ENCODE results near the gene ITSN1.
A peak's percentile ranks its signal among the peaks of the same experiment; 100 is the strongest.
"Not testable (repeated sequence)": the region's sequence is repeated elsewhere in the genome, so short reads cannot be mapped to it uniquely, and the experiment has no call there.

ITSN1 gene

DNA sequence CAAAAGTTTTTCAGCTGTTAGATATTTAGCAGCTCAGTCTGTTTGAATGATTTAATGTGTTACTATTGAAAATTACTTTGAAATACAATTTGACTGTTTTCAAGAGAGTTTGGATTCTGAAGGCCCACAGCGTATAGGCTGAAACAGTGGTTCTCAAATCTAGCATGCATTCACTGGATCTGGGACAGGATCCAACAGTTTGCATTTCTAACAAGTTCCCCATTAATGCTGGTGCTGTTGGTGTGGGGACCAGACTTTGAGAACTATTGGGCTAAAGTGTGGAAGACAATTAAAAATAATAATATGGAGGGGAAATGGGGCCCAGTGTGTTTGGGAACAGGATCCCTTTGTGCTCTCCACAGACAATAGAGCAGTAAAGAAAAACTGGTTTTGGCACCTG is 31.9 kb downstream of the ITSN1 start:
- H3K36me3 ChIP-seq (ENCODE audit: insufficient read depth, low read length), result no peaks in the 10 kb centered on the region
- no peak overlapping the region for H2AFZ ChIP-seq (ENCODE audit: low read depth, low read length)
- H3K4me3 ChIP-seq (ENCODE audit: low read length), result no peak overlapping the region
- peaks cover 3% of the 10 kb centered on the region for H3K4me1 ChIP-seq (ENCODE audit: insufficient read depth, low read length)
- H3K27me3 ChIP-seq (ENCODE audit: insufficient read depth, low read length), result no peaks in the 10 kb centered on the region
- no peaks in the 10 kb centered on the region for H3K9me3 ChIP-seq (ENCODE audit: low read length)

GRCh38 chr21:33676666-33677065 is 34.4 kb downstream of the ITSN1 start:
- H2AFZ ChIP-seq (ENCODE audit: low read depth, low read length); H3K36me3 ChIP-seq (ENCODE audit: insufficient read depth, low read length): not testable (repeated sequence)

GRCh38 chr21:33677450-33677849 is 35.1 kb downstream of the ITSN1 start:
- no peak overlapping the region for H2AFZ ChIP-seq (ENCODE audit: low read depth, low read length)
- no peak overlapping the region for H3K4me3 ChIP-seq (ENCODE audit: low read length)
- no peaks in the 10 kb centered on the region for H3K9me3 ChIP-seq (ENCODE audit: low read length)
- no peaks in the 10 kb centered on the region for H3K27me3 ChIP-seq (ENCODE audit: insufficient read depth, low read length)
- H3K4me1 ChIP-seq (ENCODE audit: insufficient read depth, low read length), result peaks cover 4% of the 10 kb centered on the region
- no peaks in the 10 kb centered on the region for H3K36me3 ChIP-seq (ENCODE audit: insufficient read depth, low read length)

More at GRCh38 chr21:33676666-33677065, 34.4 kb downstream of the ITSN1 start:
- not testable (repeated sequence) for H3K4me1 ChIP-seq (ENCODE audit: insufficient read depth, low read length); H3K27me3 ChIP-seq (ENCODE audit: insufficient read depth, low read length); H3K4me3 ChIP-seq (ENCODE audit: low read length); H3K9me3 ChIP-seq (ENCODE audit: low read length)

DNA sequence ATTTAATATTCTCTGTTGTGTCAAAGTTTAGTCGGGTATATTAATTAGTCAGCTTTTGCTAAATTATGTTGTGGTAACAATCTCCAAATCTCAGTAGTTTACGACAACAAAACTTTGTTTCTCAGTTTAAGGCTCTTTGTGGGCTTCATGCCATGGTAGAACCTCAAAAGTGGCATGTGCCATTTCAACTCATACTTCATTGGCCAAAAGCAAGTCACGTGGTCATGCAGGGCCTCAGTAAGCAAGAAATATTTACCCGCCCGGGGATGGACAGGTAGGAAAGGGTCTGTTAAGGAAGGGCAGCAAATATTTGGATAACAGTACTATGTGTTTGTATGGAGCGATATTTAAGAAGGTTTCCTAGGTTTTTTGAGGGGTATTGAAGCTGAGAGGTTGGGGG is 38.6 kb downstream of the ITSN1 start:
- H3K9me3 ChIP-seq (ENCODE audit: low read length), result no peaks in the 10 kb centered on the region
- no peak overlapping the region for H2AFZ ChIP-seq (ENCODE audit: low read depth, low read length)
- peaks cover 35% of the 10 kb centered on the region for H3K4me1 ChIP-seq (ENCODE audit: insufficient read depth, low read length)

DNA sequence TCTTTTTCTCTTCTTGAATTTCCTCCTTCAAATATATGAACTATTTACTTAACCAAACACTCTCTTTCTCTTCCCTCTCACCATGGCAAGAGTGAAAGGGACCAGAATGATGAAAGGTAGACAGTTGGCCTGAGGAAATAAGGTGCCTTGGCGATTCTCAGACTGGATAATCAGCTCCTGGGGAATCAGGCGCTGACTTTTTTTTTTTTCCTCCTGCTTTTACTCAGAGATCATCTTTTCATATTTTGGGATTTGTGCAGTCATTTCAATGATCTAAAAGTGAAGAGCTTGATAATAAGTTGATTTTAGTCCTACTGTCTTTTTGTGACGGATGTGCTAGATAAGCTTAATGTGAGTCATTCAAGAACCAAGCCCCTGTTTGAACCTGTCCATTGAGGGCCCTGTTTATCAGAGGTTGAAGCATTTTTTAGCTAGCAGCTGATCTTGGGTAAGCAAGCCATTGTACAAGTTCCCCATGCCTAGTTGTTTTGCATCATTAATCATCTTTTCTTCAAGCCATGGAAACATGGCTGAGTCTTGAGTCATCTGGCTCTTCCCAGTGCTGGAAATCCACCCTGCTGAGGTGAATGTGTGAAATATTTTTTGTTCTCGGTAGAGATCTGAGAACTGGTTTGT is 40.8 kb downstream of the ITSN1 start:
- H3K27me3 ChIP-seq (ENCODE audit: insufficient read depth, low read length), result no peaks in the 10 kb centered on the region
- H3K4me3 ChIP-seq (ENCODE audit: low read length), result no peak overlapping the region
- no peaks in the 10 kb centered on the region for H3K9me3 ChIP-seq (ENCODE audit: low read length)
- no peak overlapping the region for H2AFZ ChIP-seq (ENCODE audit: low read depth, low read length)
- H3K4me1 ChIP-seq (ENCODE audit: insufficient read depth, low read length), result peaks cover 55% of the 10 kb centered on the region
- H3K36me3 ChIP-seq (ENCODE audit: insufficient read depth, low read length), result no peaks in the 10 kb centered on the region

More for the DNA sequence above, 38.6 kb downstream of the ITSN1 start:
- Histone ChIP-seq H3K36me3 (ENCODE audit: insufficient read depth, low read length) (no peaks in the 10 kb centered on the region), H3K4me3 (ENCODE audit: low read length) (no peak overlapping the region), H3K27me3 (ENCODE audit: insufficient read depth, low read length) (no peaks in the 10 kb centered on the region)

DNA sequence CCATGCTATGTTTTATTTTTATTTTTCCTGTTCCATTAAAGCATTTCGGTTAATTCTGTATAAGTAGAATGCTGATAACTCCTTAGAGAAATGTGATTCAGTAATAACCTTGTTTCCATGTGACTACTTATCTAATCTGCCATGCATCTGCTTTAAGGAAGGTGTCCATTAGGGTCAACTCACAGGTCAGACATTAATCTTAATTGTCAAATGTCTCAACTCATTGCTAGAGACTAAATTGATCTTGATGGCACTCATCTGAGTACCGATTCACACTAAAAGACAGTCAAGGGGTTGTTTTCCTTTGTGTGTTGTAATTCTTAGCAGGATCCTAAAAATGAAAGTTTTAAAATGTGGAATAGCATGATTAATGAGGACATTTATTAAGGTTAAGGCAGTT is 41.8 kb downstream of the ITSN1 start:
- Histone ChIP-seq H3K4me3 (ENCODE audit: low read length) (no peak overlapping the region), H3K27me3 (ENCODE audit: insufficient read depth, low read length) (no peaks in the 10 kb centered on the region), H3K9me3 (ENCODE audit: low read length) (no peaks in the 10 kb centered on the region), H3K4me1 (ENCODE audit: insufficient read depth, low read length) (peaks cover 60% of the 10 kb centered on the region), H3K36me3 (ENCODE audit: insufficient read depth, low read length) (no peaks in the 10 kb centered on the region), H2AFZ (ENCODE audit: low read depth, low read length) (no peak overlapping the region)

GRCh38 chr21:33684923-33685560 is 42.7 kb downstream of the ITSN1 start:
- Histone ChIP-seq H3K4me3 (ENCODE audit: low read length) (peak overlapping the region; percentile 21), H2AFZ (ENCODE audit: low read depth, low read length) (no peak overlapping the region), H3K36me3 (ENCODE audit: insufficient read depth, low read length) (no peaks in the 10 kb centered on the region), H3K4me1 (ENCODE audit: insufficient read depth, low read length) (peaks cover 60% of the 10 kb centered on the region), H3K27me3 (ENCODE audit: insufficient read depth, low read length) (no peaks in the 10 kb centered on the region), H3K9me3 (ENCODE audit: low read length) (no peaks in the 10 kb centered on the region)

- Histone ChIP-seq H3K4me3 (ENCODE audit: low read length) (peak overlapping the region; percentile 11), H3K36me3 (ENCODE audit: insufficient read depth, low read length) (no peaks in the 10 kb centered on the region), H3K9me3 (ENCODE audit: low read length) (no peaks in the 10 kb centered on the region), H3K27me3 (ENCODE audit: insufficient read depth, low read length) (no peaks in the 10 kb centered on the region), H2AFZ (ENCODE audit: low read depth, low read length) (no peak overlapping the region), H3K4me1 (ENCODE audit: insufficient read depth, low read length) (peaks cover 60% of the 10 kb centered on the region)
These were observed 43.4 kb downstream of the ITSN1 start for GRCh38 chr21:33685613-33686197.

GRCh38 chr21:33686386-33686785 is 44.1 kb downstream of the ITSN1 start:
- H3K27me3 ChIP-seq (ENCODE audit: insufficient read depth, low read length), result no peaks in the 10 kb centered on the region
- H2AFZ ChIP-seq (ENCODE audit: low read depth, low read length), result no peak overlapping the region
- H3K4me3 ChIP-seq (ENCODE audit: low read length), result no peak overlapping the region
- H3K36me3 ChIP-seq (ENCODE audit: insufficient read depth, low read length), result no peaks in the 10 kb centered on the region
- H3K9me3 ChIP-seq (ENCODE audit: low read length), result no peaks in the 10 kb centered on the region
- peaks cover 60% of the 10 kb centered on the region for H3K4me1 ChIP-seq (ENCODE audit: insufficient read depth, low read length)

DNA sequence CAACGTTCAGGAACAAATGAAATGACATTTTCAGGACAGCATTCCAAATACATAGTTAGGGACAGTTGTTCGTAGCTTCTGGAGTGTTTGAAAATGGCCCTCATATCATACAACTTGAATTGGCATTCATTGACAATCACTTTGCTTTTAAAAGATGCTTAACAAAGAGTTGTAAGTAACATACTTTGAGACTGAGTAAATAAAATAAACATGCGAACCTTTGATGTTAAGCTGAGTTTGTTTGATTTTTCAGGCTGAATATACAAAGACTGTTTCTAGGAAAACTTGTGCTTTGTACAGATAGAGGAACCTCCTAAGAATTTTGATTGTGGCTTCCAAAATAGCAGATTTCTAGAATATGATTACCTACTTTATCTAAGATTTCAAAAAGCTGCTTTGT is 45.3 kb downstream of the ITSN1 start:
- Histone ChIP-seq H3K27me3 (ENCODE audit: insufficient read depth, low read length) (no peaks in the 10 kb centered on the region), H2AFZ (ENCODE audit: low read depth, low read length) (no peak overlapping the region), H3K9me3 (ENCODE audit: low read length) (no peaks in the 10 kb centered on the region), H3K36me3 (ENCODE audit: insufficient read depth, low read length) (no peaks in the 10 kb centered on the region), H3K4me3 (ENCODE audit: low read length) (no peak overlapping the region), H3K4me1 (ENCODE audit: insufficient read depth, low read length) (peaks cover 57% of the 10 kb centered on the region)

DNA sequence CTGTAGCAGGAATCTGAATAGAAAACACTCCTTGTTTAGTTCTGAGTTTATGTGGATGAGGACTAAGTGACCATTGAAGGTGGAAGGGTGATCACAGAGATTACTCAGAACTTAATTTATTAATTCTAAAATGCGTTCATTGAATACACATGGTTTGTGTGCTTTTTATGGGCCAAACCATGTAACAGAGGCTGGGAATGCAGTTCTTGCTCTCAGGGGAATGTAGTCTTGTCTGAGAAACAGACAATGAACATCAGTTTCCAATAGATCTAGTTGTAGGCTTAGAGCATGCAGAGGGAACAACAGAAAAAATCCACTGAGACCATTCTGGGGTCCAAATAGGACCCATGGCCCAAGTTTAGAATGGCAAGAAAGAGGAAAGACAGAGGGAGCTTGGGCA is 46.1 kb downstream of the ITSN1 start:
- H3K4me1 ChIP-seq (ENCODE audit: insufficient read depth, low read length), result peaks cover 50% of the 10 kb centered on the region
- H3K36me3 ChIP-seq (ENCODE audit: insufficient read depth, low read length), result no peaks in the 10 kb centered on the region
- no peaks in the 10 kb centered on the region for H3K9me3 ChIP-seq (ENCODE audit: low read length)
- H3K27me3 ChIP-seq (ENCODE audit: insufficient read depth, low read length), result no peaks in the 10 kb centered on the region
- no peak overlapping the region for H3K4me3 ChIP-seq (ENCODE audit: low read length)
- no peak overlapping the region for H2AFZ ChIP-seq (ENCODE audit: low read depth, low read length)

- no peaks in the 10 kb centered on the region for H3K36me3 ChIP-seq (ENCODE audit: insufficient read depth, low read length)
- H3K27me3 ChIP-seq (ENCODE audit: insufficient read depth, low read length), result no peaks in the 10 kb centered on the region
- no peaks in the 10 kb centered on the region for H3K9me3 ChIP-seq (ENCODE audit: low read length)
- H3K4me1 ChIP-seq (ENCODE audit: insufficient read depth, low read length), result peaks cover 30% of the 10 kb centered on the region
- no peak overlapping the region for H3K4me3 ChIP-seq (ENCODE audit: low read length)
- H2AFZ ChIP-seq (ENCODE audit: low read depth, low read length), result no peak overlapping the region
These were observed 48.6 kb downstream of the ITSN1 start for GRCh38 chr21:33690874-33691273.

GRCh38 chr21:33691945-33692603 is 49.8 kb downstream of the ITSN1 start:
- Histone ChIP-seq H2AFZ (ENCODE audit: low read depth, low read length) (no peak overlapping the region), H3K4me3 (ENCODE audit: low read length) (no peak overlapping the region), H3K27me3 (ENCODE audit: insufficient read depth, low read length) (no peaks in the 10 kb centered on the region), H3K9me3 (ENCODE audit: low read length) (no peaks in the 10 kb centered on the region), H3K4me1 (ENCODE audit: insufficient read depth, low read length) (peaks cover 30% of the 10 kb centered on the region), H3K36me3 (ENCODE audit: insufficient read depth, low read length) (no peaks in the 10 kb centered on the region)
